ENCODE results near the gene CACNA1G.

Gene CACNA1G

GRCh38 chr17:50547035-50547735, 13.3 kb upstream of the CACNA1G start, which contains the start of gene SPATA20:
TSS of gene SPATA20 (plus strand) at chr17:50547174. CDS start at chr17:50547209, 35 bp downstream.
- peak; percentile 71 for DNase-seq (ENCODE audit: low read depth, low spot score)

GRCh38 chr17:50547736-50548083, 12.8 kb upstream of the CACNA1G start:
- DNase-seq (ENCODE audit: low read depth, low spot score) = no peak

- no peak for DNase-seq (ENCODE audit: low read depth, low spot score)
These were observed 11.7 kb upstream of the CACNA1G start for GRCh38 chr17:50548831-50549230.

GRCh38 chr17:50549256-50549941, 11.1 kb upstream of the CACNA1G start:
- no peak for DNase-seq (ENCODE audit: low read depth, low spot score)

GRCh38 chr17:50549969-50550368, 10.5 kb upstream of the CACNA1G start:
- DNase-seq (ENCODE audit: low read depth, low spot score) = no peak

GRCh38 chr17:50550661-50551432, 9.7 kb upstream of the CACNA1G start:
- peak; percentile 62 for DNase-seq (ENCODE audit: low read depth, low spot score)

GRCh38 chr17:50551433-50551815, 9.1 kb upstream of the CACNA1G start:
- DNase-seq (ENCODE audit: low read depth, low spot score) = no peak

GRCh38 chr17:50551884-50552283, 8.6 kb upstream of the CACNA1G start:
- DNase-seq (ENCODE audit: low read depth, low spot score) = no peak

GRCh38 chr17:50554201-50554600, 6.3 kb upstream of the CACNA1G start:
- no peak for DNase-seq (ENCODE audit: low read depth, low spot score)

GRCh38 chr17:50556803-50557202, 3.7 kb upstream of the CACNA1G start:
- no peak for DNase-seq (ENCODE audit: low read depth, low spot score)

GRCh38 chr17:50557630-50558029, 2.9 kb upstream of the CACNA1G start:
- no peak for DNase-seq (ENCODE audit: low read depth, low spot score)

- DNase-seq (ENCODE audit: low read depth, low spot score) = no peak
These were observed 2.4 kb upstream of the CACNA1G start for GRCh38 chr17:50558091-50558490.

- no peak for DNase-seq (ENCODE audit: low read depth, low spot score)
These were observed 2.0 kb upstream of the CACNA1G start for GRCh38 chr17:50558581-50558940.

- no peak for DNase-seq (ENCODE audit: low read depth, low spot score)
These were observed 1.4 kb upstream of the CACNA1G start for GRCh38 chr17:50558941-50559614.

GRCh38 chr17:50559674-50560184, 786 bp upstream of the CACNA1G start:
- no peak for DNase-seq (ENCODE audit: low read depth, low spot score)

GRCh38 chr17:50560931-50561745, 623 bp downstream of the CACNA1G start:
- DNase-seq (ENCODE audit: low read depth, low spot score) = no peak

GRCh38 chr17:50561746-50562141, 1.2 kb downstream of the CACNA1G start:
- DNase-seq (ENCODE audit: low read depth, low spot score) = no peak

- no peak for DNase-seq (ENCODE audit: low read depth, low spot score)
These were observed 2.0 kb downstream of the CACNA1G start for GRCh38 chr17:50562242-50563091.

GRCh38 chr17:50563092-50563511, 2.6 kb downstream of the CACNA1G start:
- no peak for DNase-seq (ENCODE audit: low read depth, low spot score)

GRCh38 chr17:50564916-50565315, 4.4 kb downstream of the CACNA1G start:
- no peak for DNase-seq (ENCODE audit: low read depth, low spot score)
